ENCODE data around the gene LTBR.

GRCh38 chr12:6343518-6343917, 40.4 kb upstream of the LTBR start:
- TF ChIP-seq CTCF (IDR thresholded peaks at IDR 0.05) (no peak), POLR2A (IDR thresholded peaks at IDR 0.05) (no peak)

All from uterus (tissue), 2 donors.